ENCODE results near the gene TNS3. TPM values are rescaled to one million over a fixed set of nuclear protein-coding genes. Genes with fewer than 3 reads are reported as not detected.

The TNS3 gene
- total RNA-seq, 1 donor from 2014 or later: 92.9 TPM

DNA sequence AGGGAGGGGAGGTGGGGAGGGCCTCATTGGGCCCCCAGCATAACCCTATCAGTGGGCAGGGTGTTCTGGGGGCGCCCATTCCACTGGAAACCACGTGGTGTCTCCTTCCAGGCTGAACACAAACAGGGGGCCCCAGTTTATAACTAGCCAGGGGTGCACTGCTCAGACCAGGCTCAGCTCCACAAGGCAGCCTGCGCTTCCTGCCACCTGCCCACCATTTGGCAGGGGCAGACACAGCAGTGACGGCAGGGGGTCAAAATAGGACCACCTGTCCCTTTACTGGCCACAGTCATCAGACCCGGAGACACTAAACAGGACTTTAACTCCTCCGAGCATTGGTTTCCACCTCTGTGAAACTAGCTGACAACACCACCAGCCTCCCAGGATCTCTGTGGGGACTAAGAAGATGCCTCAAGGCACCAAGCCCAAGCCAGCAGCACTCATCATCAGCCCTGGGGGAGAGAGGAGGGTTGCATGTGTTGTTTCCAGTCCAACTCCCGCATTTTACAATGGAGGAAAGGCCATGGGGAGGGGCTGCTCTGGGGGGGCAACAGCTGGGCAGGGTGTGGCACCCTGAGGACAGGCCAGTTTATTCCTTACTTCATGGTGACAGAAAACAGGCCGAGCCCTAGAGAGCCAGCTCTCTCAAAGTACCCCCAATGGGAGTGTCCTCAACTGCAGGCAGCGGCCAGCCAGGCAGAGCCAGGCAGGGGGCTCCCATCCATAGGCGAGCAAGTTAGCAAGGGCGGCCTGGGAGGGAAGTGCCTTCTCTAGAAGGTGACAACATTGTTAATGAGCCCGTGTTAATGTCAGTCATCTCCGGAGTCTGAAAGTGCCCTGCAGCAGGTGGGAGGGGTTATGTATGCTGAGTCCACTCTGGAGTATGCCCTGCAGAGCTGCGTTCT is 127.6 kb downstream of the TNS3 start:
- Mint-ChIP-seq H3K9me3 (ENCODE audit: unreplicated experiment) (no peaks in the 10 kb centered on the region), H3K27ac (ENCODE audit: unreplicated experiment) (peak overlapping the region; percentile 85), H3K36me3 (ENCODE audit: low read depth, unreplicated experiment) (peaks cover 7% of the 10 kb centered on the region), H3K4me1 (ENCODE audit: low read depth, unreplicated experiment) (peaks cover 58% of the 10 kb centered on the region), H3K27me3 (ENCODE audit: low read depth, unreplicated experiment) (no peaks in the 10 kb centered on the region), H3K4me3 (ENCODE audit: unreplicated experiment) (no peak overlapping the region)
- Histone ChIP-seq H3K4me3 (ENCODE audit: insufficient read depth, low read depth, low read length) (no peak overlapping the region), H3K79me2 (ENCODE audit: insufficient read depth, low read length) (peaks cover 51% of the 10 kb centered on the region), H3K27me3 (ENCODE audit: insufficient read depth, low read length) (no peaks in the 10 kb centered on the region), H2AFZ (ENCODE audit: low read depth, low read length) (no peak overlapping the region), H3K9me3 (ENCODE audit: insufficient read depth, low read depth, low read length) (no peaks in the 10 kb centered on the region), H3K36me3 (ENCODE audit: insufficient read depth, low read length) (no peaks in the 10 kb centered on the region), H4K20me1 (ENCODE audit: insufficient read depth, low read length) (peaks cover 7% of the 10 kb centered on the region), H3K4me1 (ENCODE audit: insufficient read depth, low read length) (peaks cover 69% of the 10 kb centered on the region), H3K4me2 (ENCODE audit: low read length) (peak overlapping the region; percentile 67), H3K27ac (ENCODE audit: low read depth, low read length) (peak overlapping the region; percentile 90), H3K9ac (ENCODE audit: low read length) (peak overlapping the region; percentile 75)
- DNase-seq (ENCODE audit: low read depth) (no peak), FAIRE-seq (peak; percentile 34)
- TF ChIP-seq EZH2 (IDR thresholded peaks at IDR 0.05; ENCODE audit: insufficient read depth, low read length): no peak
- TF ChIP-seq, protein P1, sequence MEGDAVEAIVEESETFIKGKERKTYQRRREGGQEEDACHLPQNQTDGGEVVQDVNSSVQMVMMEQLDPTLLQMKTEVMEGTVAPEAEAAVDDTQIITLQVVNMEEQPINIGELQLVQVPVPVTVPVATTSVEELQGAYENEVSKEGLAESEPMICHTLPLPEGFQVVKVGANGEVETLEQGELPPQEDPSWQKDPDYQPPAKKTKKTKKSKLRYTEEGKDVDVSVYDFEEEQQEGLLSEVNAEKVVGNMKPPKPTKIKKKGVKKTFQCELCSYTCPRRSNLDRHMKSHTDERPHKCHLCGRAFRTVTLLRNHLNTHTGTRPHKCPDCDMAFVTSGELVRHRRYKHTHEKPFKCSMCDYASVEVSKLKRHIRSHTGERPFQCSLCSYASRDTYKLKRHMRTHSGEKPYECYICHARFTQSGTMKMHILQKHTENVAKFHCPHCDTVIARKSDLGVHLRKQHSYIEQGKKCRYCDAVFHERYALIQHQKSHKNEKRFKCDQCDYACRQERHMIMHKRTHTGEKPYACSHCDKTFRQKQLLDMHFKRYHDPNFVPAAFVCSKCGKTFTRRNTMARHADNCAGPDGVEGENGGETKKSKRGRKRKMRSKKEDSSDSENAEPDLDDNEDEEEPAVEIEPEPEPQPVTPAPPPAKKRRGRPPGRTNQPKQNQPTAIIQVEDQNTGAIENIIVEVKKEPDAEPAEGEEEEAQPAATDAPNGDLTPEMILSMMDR (IDR thresholded peaks at IDR 0.05; ENCODE audit: insufficient read depth, low read depth, low read length): no peak

- Histone ChIP-seq H3K79me2 (ENCODE audit: insufficient read depth, low read length) (peaks cover 59% of the 10 kb centered on the region), H3K27me3 (ENCODE audit: insufficient read depth, low read length) (no peaks in the 10 kb centered on the region), H3K27ac (ENCODE audit: low read depth, low read length) (peak overlapping the region; percentile 90), H3K36me3 (ENCODE audit: insufficient read depth, low read length) (no peaks in the 10 kb centered on the region), H3K9me3 (ENCODE audit: insufficient read depth, low read depth, low read length) (no peaks in the 10 kb centered on the region), H3K4me2 (ENCODE audit: low read length) (peak overlapping the region; percentile 67), H2AFZ (ENCODE audit: low read depth, low read length) (peak overlapping the region; percentile 10), H4K20me1 (ENCODE audit: insufficient read depth, low read length) (peaks cover 15% of the 10 kb centered on the region), H3K9ac (ENCODE audit: low read length) (peak overlapping the region; percentile 75), H3K4me1 (ENCODE audit: insufficient read depth, low read length) (peaks cover 61% of the 10 kb centered on the region), H3K4me3 (ENCODE audit: insufficient read depth, low read depth, low read length) (peak overlapping the region; percentile 13)
- Mint-ChIP-seq H3K36me3 (ENCODE audit: low read depth, unreplicated experiment) (peaks cover 8% of the 10 kb centered on the region), H3K9me3 (ENCODE audit: unreplicated experiment) (no peaks in the 10 kb centered on the region), H3K27me3 (ENCODE audit: low read depth, unreplicated experiment) (no peaks in the 10 kb centered on the region), H3K4me1 (ENCODE audit: low read depth, unreplicated experiment) (peaks cover 56% of the 10 kb centered on the region), H3K4me3 (ENCODE audit: unreplicated experiment) (no peak overlapping the region), H3K27ac (ENCODE audit: unreplicated experiment) (peak overlapping the region; percentile 85)
- DNase-seq (ENCODE audit: low read depth): peak; percentile 90
- FAIRE-seq: peak; percentile 91
- TF ChIP-seq, protein P1 (IDR thresholded peaks at IDR 0.05; ENCODE audit: insufficient read depth, low read depth, low read length): no peak
- no peak for TF ChIP-seq EZH2 (IDR thresholded peaks at IDR 0.05; ENCODE audit: insufficient read depth, low read length)
These were observed 128.5 kb downstream of the TNS3 start for GRCh38 chr7:47453093-47454061.
